ENCODE results near the gene CLK2. TPM values are rescaled to one million over a fixed set of nuclear protein-coding genes. Genes with fewer than 3 reads are reported as not detected.
A peak's percentile ranks its signal among the peaks of the same experiment; 100 is the strongest.

Gene CLK2
- 21.8 and 28.3 TPM in 2 replicates for total RNA-seq (2014; rRNA removed; shearing (Covaris generic); ENCODE audit: low replicate concordance)

GRCh38 chr1:155273343-155274245, at the start of gene CLK2:
Gene CLK2, minus strand, starts transcription at chr1:155273504. Its CDS starts 2,527 bp downstream, at chr1:155270977.
- DNase-seq = peak; percentile 97
- Histone ChIP-seq H3K36me3 (peaks cover 38% of the 10 kb centered on the region), H3K4me3 (peak within 1 kb of the TSS; percentile 77), H3K27me3 (no peaks in the 10 kb centered on the region), H3K9me3 (no peaks in the 10 kb centered on the region)

- H3K4me3 ChIP-seq = peak overlapping the region; percentile 79
- H3K9me3 ChIP-seq = no peaks in the 10 kb centered on the region
- peaks cover 41% of the 10 kb centered on the region for H3K36me3 ChIP-seq
- no peak for DNase-seq
- no peaks in the 10 kb centered on the region for H3K27me3 ChIP-seq
These were observed 49.3 kb upstream of the CLK2 start for GRCh38 chr1:155322571-155322952.

- Histone ChIP-seq H3K36me3 (peaks cover 41% of the 10 kb centered on the region), H3K4me3 (peak overlapping the region; percentile 79), H3K27me3 (no peaks in the 10 kb centered on the region), H3K9me3 (no peaks in the 10 kb centered on the region)
- no peak for DNase-seq
These were observed 48.6 kb upstream of the CLK2 start for GRCh38 chr1:155321639-155322503.

- Histone ChIP-seq H3K27me3 (no peaks in the 10 kb centered on the region), H3K36me3 (peaks cover 45% of the 10 kb centered on the region), H3K9me3 (no peaks in the 10 kb centered on the region), H3K4me3 (no peak within 1 kb of the TSS)
- no peak for DNase-seq
These were observed 47.6 kb upstream of the CLK2 start, which contains the start of gene RUSC1 for GRCh38 chr1:155320661-155321617. Gene RUSC1, plus strand, starts transcription at chr1:155320894. Its CDS starts 880 bp downstream, at chr1:155321774.

- Histone ChIP-seq H3K36me3 (peaks cover 41% of the 10 kb centered on the region), H3K9me3 (no peaks in the 10 kb centered on the region), H3K27me3 (no peaks in the 10 kb centered on the region), H3K4me3 (no peak overlapping the region)
- DNase-seq = no peak
These were observed 46.9 kb upstream of the CLK2 start for GRCh38 chr1:155320252-155320651.

- DNase-seq = no peak
- no peak overlapping the region for H3K4me3 ChIP-seq
These were observed 46.2 kb upstream of the CLK2 start for GRCh38 chr1:155319536-155319935.

GRCh38 chr1:155318082-155318481, 44.8 kb upstream of the CLK2 start:
- Histone ChIP-seq H3K36me3 (peaks cover 55% of the 10 kb centered on the region), H3K4me3 (no peak overlapping the region), H3K9me3 (no peaks in the 10 kb centered on the region), H3K27me3 (no peaks in the 10 kb centered on the region)
- DNase-seq = no peak

More at GRCh38 chr1:155319536-155319935, 46.2 kb upstream of the CLK2 start:
- H3K27me3 ChIP-seq = no peaks in the 10 kb centered on the region
- H3K36me3 ChIP-seq = peaks cover 47% of the 10 kb centered on the region
- H3K9me3 ChIP-seq = no peaks in the 10 kb centered on the region

GRCh38 chr1:155316922-155317321, 43.6 kb upstream of the CLK2 start:
- Histone ChIP-seq H3K4me3 (no peak overlapping the region), H3K27me3 (no peaks in the 10 kb centered on the region), H3K9me3 (no peaks in the 10 kb centered on the region), H3K36me3 (peaks cover 64% of the 10 kb centered on the region)
- no peak for DNase-seq

GRCh38 chr1:155313261-155313660, 40.0 kb upstream of the CLK2 start:
- Histone ChIP-seq H3K9me3 (no peaks in the 10 kb centered on the region), H3K27me3 (no peaks in the 10 kb centered on the region), H3K4me3 (no peak overlapping the region), H3K36me3 (peaks cover 59% of the 10 kb centered on the region)
- no peak for DNase-seq

- peaks cover 34% of the 10 kb centered on the region for H3K36me3 ChIP-seq
- peak overlapping the region; percentile 81 for H3K4me3 ChIP-seq
- H3K27me3 ChIP-seq = no peaks in the 10 kb centered on the region
- DNase-seq = peak; percentile 30
- no peaks in the 10 kb centered on the region for H3K9me3 ChIP-seq
These were observed 36.2 kb upstream of the CLK2 start for GRCh38 chr1:155309423-155310021.

- no peaks in the 10 kb centered on the region for H3K27me3 ChIP-seq
- DNase-seq = peak; percentile 100
- H3K36me3 ChIP-seq = peaks cover 30% of the 10 kb centered on the region
- no peaks in the 10 kb centered on the region for H3K9me3 ChIP-seq
- H3K4me3 ChIP-seq = peak within 1 kb of the TSS; percentile 81
These were observed 35.5 kb upstream of the CLK2 start, which contains the start of gene FDPS for GRCh38 chr1:155308493-155309422. Gene FDPS, plus strand, starts transcription at chr1:155308866. Its CDS starts 924 bp downstream, at chr1:155309790.

- no peaks in the 10 kb centered on the region for H3K9me3 ChIP-seq
- no peaks in the 10 kb centered on the region for H3K27me3 ChIP-seq
- H3K36me3 ChIP-seq = peaks cover 20% of the 10 kb centered on the region
- H3K4me3 ChIP-seq = no peak overlapping the region
- DNase-seq = no peak
These were observed 34.0 kb upstream of the CLK2 start for GRCh38 chr1:155307247-155307740.

GRCh38 chr1:155305881-155306391, 32.6 kb upstream of the CLK2 start:
- no peaks in the 10 kb centered on the region for H3K27me3 ChIP-seq

GRCh38 chr1:155304558-155305063, 31.3 kb upstream of the CLK2 start:
- Histone ChIP-seq H3K27me3 (no peaks in the 10 kb centered on the region), H3K9me3 (no peaks in the 10 kb centered on the region), H3K36me3 (no peaks in the 10 kb centered on the region; the same call in 1 of the 2 replicates), H3K4me3 (no peak overlapping the region)
- no peak for DNase-seq

More at GRCh38 chr1:155305881-155306391, 32.6 kb upstream of the CLK2 start:
- Histone ChIP-seq H3K9me3 (no peaks in the 10 kb centered on the region), H3K4me3 (no peak overlapping the region), H3K36me3 (peaks cover 8% of the 10 kb centered on the region)
- DNase-seq = peak; percentile 47
